SIG-M5 treated with dmso at 0.1 percent for 504 hours (cell line): ENCODE results near the gene NOL4L.
A peak's percentile ranks its signal among the peaks of the same experiment; 100 is the strongest.
"Not testable (repeated sequence)": the region's sequence is repeated elsewhere in the genome, so short reads cannot be mapped to it uniquely, and the experiment has no call there.

Source experiments
- DNase-seq: peaks from one replicate; lab custom pipeline; 2025; ENCODE audit not compliant: unreplicated experiment; lab: John Stamatoyannopoulos, UW

NOL4L gene

GRCh38 chr20:32596681-32597252 lies 11.6 kb upstream of the NOL4L start:
- no peak for DNase-seq

DNA sequence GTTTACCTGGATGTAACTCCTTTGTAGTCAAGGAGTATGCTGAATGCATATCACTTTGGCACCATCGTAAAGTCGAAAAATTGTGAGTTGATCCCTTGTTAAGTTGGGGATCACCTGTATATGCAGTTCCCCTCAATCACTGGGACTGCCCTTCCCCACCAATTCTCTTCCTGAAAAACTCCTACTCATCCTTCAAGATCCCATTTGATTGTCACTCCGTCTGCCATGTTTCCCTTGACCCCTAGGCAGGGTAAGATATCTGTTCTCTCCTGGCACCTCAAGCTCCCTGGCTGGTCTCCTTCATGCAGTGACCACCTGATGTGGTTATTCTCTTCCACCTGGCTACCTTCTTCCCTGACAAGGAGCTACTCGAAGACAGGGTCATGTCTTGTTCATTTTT lies 10.0 kb upstream of the NOL4L start:
- DNase-seq = no peak

DNA sequence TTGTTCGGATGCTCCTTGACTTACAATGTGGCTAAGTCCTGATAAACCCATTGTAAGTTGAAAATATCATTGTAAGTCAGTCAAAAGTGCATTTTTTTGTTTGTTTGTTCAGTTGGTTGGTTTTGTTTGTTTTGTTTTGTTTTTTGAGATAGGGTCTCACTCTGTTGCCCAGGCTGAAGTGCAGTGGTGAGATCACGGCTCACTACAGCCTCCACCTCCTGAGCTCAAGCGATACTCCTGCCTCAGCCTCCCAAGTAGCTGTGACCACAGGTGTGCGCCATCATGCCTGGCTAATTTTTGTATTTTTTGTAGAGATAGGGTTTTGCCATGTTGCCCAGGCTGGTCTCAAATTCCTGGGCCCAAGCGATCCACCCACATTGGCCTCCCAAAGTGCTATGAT lies 9.5 kb upstream of the NOL4L start:
- DNase-seq = not testable (repeated sequence)

- DNase-seq = no peak
Measured at GRCh38 chr20:32594204-32594603, 9.1 kb upstream of the NOL4L start.

- not testable (repeated sequence) for DNase-seq
Measured at GRCh38 chr20:32592616-32593015, 7.5 kb upstream of the NOL4L start.

DNA sequence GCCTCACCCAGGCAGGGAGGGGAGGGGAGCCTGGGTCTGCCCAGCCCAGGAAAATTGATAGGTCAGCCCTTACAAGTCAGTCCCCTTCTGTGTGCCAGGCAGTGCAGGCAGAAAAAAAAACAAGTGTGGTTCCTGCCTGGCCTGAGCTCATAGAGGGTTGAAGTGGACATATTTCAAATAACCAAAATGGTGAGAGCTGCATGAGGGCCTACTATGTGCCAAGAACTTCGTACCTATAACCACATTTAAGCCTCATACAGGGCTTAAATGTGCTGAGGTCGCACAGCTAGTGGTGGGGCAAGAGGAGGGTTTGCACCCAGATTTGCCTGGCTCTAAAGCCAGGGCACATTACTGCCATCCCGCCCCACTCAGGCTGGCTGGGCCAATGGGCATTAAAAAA lies 6.9 kb upstream of the NOL4L start:
- DNase-seq = no peak

DNA sequence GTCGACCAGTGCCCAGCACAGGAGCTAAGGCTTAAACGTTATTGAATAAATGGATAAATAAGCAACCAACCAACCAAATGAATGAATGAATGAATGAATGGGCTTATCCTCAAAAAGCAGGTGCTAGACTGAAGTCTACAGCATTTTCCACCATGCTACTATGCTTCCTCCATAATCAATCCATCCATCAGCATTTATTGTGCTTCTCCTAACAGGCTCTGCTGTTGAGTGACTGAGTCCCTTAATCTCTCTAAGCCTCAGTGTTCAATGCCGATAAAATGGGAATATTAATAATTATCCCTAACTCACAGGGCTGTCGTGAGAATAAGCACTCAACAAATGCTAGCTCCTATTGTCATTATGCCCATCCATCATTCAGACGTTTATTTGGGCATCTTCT lies 4.6 kb upstream of the NOL4L start:
- DNase-seq = no peak

DNA sequence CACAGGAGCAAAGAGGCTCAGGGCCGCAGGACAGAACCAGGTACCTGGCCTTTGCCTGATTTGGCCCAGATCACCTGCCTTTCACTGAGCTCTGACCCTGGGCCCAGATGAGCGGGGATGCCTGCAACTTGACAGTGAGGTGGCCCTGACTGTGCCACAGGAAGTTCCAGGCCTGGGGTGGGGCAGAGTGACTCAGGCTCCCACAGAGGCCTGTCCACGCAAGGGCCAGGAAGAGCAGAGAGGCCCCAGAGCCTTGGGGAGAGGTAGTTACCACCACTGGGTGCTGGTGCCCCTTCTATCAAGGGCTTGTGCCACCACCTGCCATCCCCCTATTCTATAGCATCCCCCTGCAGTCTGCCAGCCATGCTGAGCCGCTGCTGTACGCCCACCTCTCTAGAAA lies 4.1 kb upstream of the NOL4L start:
- no peak for DNase-seq

DNA sequence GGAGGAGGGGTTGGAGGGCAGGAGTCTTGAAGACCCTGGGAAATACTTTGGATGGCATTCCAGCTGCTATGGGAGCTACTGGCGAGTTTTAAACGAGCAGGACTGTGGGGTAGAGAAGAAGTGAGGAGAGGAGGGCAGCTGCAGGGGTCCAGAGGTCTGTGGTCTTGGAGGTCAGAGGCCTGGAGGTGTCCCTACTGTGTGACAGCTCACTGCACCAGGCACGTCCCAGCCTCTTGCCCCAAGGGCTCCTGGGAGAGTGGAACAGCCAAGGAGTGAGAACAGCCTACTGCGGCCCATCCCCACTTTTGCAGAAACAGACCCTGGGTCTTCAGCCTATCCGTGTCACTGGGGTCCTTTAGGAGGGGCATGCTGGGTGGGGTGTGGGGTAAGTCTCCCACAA lies 2.9 kb upstream of the NOL4L start:
- no peak for DNase-seq

DNA sequence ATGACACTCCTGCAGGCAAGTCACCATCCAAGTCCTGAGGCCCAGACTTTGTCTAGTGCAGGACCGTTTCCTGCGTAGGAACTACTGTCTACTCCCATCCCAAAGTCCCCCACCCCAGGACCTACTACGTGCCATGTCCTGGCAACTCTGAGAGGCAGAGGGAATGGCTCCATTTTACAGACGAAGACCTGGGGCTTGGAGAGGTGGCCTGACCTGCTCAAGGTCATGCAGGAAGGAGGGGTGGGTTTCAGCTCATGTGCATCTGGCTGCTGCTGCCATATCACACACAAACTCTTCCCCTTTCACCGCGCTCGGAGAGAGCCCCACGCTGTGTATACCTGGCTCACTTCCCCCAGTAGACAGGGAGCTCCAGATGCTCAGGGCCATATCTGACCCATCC lies 1.2 kb upstream of the NOL4L start:
- no peak for DNase-seq

GRCh38 chr20:32585586-32586127 lies 524 bp upstream of the NOL4L start:
- DNase-seq = no peak

DNA sequence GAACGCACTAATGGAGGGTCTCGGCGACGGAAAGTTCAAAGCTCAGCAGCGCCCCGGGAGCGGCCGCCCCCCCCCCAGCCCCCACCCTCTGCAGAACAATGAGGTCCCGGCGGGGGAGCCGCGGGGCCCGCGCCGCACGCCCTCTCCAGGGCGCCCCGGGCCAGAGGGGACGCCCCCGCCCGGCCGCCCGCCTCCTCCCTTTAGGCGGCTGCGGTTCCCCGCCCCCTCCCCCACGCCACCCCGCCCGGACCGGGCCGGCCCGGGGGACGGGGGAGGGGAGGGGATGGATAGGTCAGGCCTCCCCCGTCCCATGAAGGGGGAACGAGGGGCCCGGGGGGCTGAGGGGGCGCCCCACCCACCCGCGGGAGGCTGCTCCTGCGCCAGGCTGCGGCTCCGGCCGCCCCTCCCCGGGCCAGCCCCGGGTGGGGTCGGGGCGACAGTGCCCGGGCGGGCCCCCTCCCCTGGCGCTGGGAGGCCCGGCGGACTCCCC lies 1.5 kb downstream of the NOL4L start:
- no peak for DNase-seq

- peak; percentile 21 for DNase-seq
Measured at GRCh38 chr20:32582659-32583580, 2.2 kb downstream of the NOL4L start.

DNA sequence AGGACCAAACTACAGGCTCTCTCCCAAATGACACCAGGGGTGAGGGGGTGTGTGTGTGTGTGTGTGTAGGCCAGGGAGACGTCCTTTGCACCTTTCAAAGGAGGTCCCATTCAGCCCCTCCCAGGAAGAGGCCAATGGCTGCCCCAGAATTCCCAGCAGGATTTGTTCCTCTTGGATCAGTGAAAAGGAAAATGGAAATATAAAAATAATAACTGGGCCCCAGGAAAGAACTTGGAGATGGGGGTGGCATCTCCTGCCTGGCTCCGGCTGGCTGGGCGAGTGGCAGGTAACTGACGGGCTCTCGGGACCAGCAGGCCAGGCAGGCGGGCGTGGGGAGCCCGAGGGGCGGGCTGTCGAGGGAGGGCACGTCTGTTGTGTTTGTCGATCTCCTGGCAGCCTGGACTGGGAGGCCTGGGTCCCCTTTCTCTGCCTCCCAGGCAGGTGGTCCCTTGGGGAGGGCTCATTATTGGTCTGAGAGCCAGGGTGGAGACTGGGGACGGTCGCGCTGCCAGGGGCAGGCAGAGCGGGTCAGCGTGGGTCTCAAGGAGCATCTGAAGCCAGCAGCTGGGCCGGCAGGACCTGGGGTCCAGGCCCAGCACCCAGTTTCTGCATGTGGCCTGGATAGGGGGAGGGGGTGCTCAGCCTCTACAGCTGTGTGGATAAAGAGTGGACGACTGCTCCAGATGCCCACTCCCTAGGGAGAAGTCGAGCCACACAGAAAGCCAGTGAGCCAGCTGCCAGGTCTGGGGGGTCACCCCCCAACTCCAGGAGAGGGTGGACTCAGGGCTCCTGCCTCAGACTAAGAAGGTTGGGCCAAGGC lies 3.1 kb downstream of the NOL4L start:
- no peak for DNase-seq

DNA sequence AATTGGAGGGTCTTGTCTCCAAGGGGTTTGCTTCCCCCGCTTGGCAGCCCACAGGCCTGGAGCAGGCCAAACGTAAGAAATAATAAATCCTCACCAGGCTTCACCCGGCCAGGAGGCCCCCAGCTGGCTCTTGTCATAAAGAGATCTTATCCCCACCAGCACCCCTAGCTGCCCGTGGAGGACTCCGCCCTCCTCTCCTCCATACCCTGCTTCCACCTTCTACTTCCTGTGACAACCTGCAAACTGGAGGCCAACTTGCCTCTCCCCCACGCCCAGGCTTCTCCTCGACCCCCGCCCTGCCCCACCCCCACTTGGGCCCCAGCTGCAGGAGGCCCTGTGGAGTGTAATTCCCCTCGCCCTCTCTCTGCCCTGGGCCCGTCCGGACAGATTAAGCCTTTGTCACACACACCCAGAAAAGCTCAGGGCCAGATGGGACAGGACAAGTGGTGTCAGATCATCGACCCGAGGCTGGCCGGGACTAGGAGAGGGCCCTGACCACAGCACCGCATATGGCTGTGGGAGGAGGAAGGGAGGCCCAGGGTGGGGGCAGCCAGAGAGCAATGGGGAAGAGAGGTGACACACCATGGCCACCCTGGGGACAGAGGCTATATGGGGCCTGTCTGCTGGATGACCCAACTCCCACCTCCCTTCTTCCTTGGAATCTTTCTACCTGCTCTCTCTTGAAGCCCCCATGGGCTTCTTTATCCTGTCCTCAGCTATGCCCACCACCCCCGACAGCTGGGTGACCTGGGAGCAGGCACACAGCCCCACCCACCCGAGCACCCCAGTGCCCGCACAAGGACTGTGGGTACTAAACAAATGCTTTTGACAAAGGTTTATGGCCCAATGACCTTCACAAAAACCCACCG lies 3.9 kb downstream of the NOL4L start:
- peak; percentile 32 for DNase-seq

DNA sequence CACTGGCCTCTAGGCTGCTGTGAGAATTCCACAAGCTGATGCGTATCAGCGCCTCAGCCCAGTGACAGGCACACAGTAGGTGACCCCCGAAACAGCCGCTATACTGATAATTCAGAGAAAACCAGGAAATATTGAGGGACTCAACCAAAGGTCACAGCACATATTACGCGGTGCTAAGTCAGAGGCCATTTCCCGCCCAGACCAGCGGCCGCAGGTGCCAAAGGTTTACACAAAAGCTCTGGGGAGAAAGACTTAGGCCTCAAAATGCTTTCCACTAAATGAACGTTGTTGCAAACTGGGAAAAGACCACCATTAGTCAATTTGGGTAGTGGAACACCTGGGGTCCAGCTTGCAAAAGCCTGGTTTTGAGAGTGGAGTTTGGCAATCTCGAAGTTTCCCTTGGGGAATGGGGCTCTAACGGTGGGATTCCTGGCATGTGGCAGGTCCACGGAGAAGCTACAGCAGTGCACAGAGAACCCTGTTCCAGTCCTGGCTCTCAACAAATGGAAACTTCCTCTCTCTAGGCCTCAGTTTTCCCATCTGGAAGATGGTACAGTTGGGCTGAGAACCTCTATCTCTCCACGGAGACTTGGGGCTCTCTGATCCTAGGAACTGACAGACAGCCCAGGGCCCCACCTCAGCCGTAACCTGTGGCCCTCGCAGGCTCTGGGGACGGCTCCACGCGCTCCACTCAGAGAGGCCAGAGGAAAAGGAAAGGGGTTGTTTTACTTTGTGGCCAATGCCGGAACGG lies 4.7 kb downstream of the NOL4L start:
- DNase-seq = no peak

DNA sequence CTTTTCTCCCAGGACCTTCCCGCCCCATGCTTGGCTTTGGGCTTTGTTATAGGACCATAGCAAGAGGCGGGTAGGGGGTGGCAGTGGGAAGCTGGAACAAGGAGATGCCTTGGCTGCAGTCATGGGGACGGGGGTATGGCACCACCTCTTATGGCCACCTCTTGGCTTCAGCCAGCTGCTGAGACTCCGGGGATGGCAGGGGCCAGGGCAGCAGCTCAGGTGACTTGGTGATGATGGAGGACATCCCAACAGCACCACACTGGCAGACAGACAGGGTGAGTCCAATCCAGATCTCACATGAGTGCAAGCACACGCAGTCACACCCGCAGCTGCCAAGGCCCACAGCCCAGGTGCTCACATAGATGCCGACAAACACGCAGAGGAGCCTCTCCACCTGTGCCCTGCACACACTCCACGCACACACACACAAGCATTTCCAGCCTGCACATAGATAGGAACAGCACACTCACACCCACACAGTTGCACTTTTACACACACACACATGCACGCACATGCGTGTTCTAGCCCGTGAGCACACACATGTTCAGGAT lies 6.2 kb downstream of the NOL4L start:
- DNase-seq = no peak

GRCh38 chr20:32578062-32578461 lies 7.1 kb downstream of the NOL4L start:
- DNase-seq = not testable (repeated sequence)

DNA sequence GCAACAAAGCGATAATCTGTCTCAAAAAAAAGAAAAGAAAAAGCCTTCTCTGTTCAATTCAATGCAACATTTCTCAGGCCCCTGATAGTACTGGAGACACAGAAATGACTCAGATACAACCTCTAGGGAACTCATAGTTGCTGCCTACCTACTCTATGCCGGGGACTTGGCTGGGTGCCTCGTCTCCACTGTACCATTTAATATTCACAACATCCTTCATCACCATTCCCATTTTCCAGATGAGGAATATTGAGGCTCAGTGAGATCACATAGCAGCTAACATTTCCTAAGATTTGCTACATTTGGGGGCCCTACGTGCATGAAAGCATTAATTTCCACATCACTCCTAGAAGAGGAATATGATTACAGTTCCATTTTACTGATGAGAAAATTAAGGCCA lies 7.5 kb downstream of the NOL4L start:
- DNase-seq = no peak
